ENCODE data around the gene COLQ. TPM values are rescaled to one million over a fixed set of nuclear protein-coding genes. Genes with fewer than 3 reads are reported as not detected.

COLQ gene
- total RNA-seq, 1 donor from 2014 or later, result 1.5 TPM

GRCh38 chr3:15514663-15515340 lies 6.7 kb downstream of the COLQ start:
- peaks cover 12% of the 10 kb centered on the region for H3K4me1 Mint-ChIP-seq
- Histone ChIP-seq H3K9ac (no peak overlapping the region), H3K4me1 (no peaks in the 10 kb centered on the region), H3K4me3 (no peak overlapping the region), H3K27me3 (no peaks in the 10 kb centered on the region), H3K79me2 (ENCODE audit: low read depth) (no peaks in the 10 kb centered on the region), H2AFZ (replicated peaks) (no peak overlapping the region), H3F3A (ENCODE audit: low read depth) (no peaks in the 10 kb centered on the region), H3K27ac (no peak overlapping the region), H3K4me2 (no peak overlapping the region), H4K20me1 (ENCODE audit: low read depth) (no peaks in the 10 kb centered on the region), H3K9me3 (ENCODE audit: low read depth) (no peaks in the 10 kb centered on the region), H3K36me3 (no peaks in the 10 kb centered on the region)
- TF ChIP-seq EZH2 (IDR thresholded peaks at IDR 0.05), result no peak
- no peak for TF ChIP-seq CTCF (IDR thresholded peaks at IDR 0.05)
- no peak for TF ChIP-seq EZH2phosphoT487 (IDR thresholded peaks at IDR 0.05)
- H3K9me3 Mint-ChIP-seq, result no peaks in the 10 kb centered on the region
- H3K27me3 Mint-ChIP-seq (ENCODE audit: insufficient read depth, low read depth), result no peaks in the 10 kb centered on the region
- H3K4me3 Mint-ChIP-seq, result no peak overlapping the region
- no peak for DNase-seq (ENCODE audit: low spot score)
- H3K27ac Mint-ChIP-seq, result peak overlapping the region; percentile 13
- no peaks in the 10 kb centered on the region for H3K36me3 Mint-ChIP-seq

- no peaks in the 10 kb centered on the region for H3F3A ChIP-seq (ENCODE audit: low read depth)
- no peak overlapping the region for H3K9ac ChIP-seq
- H3K27ac Mint-ChIP-seq, result peak overlapping the region; percentile 13
- DNase-seq (ENCODE audit: low spot score), result no peak
- no peaks in the 10 kb centered on the region for H3K27me3 ChIP-seq
- H3K36me3 Mint-ChIP-seq, result no peaks in the 10 kb centered on the region
- no peaks in the 10 kb centered on the region for H3K9me3 Mint-ChIP-seq
- H3K4me1 ChIP-seq, result no peaks in the 10 kb centered on the region
- H3K27ac ChIP-seq, result no peak overlapping the region
- no peaks in the 10 kb centered on the region for H3K36me3 ChIP-seq
- H3K4me3 Mint-ChIP-seq, result no peak overlapping the region
- H3K4me3 ChIP-seq, result no peak overlapping the region
- H3K9me3 ChIP-seq (ENCODE audit: low read depth), result no peaks in the 10 kb centered on the region
- H3K4me2 ChIP-seq, result no peak overlapping the region
- no peak overlapping the region for H2AFZ ChIP-seq (replicated peaks)
- no peaks in the 10 kb centered on the region for H4K20me1 ChIP-seq (ENCODE audit: low read depth)
- H3K79me2 ChIP-seq (ENCODE audit: low read depth), result no peaks in the 10 kb centered on the region
- peaks cover 2% of the 10 kb centered on the region for H3K27me3 Mint-ChIP-seq (ENCODE audit: insufficient read depth, low read depth)
- no peak for TF ChIP-seq CTCF (IDR thresholded peaks at IDR 0.05)
- no peak for TF ChIP-seq EZH2phosphoT487 (IDR thresholded peaks at IDR 0.05)
- no peak for TF ChIP-seq EZH2 (IDR thresholded peaks at IDR 0.05)
- peaks cover 12% of the 10 kb centered on the region for H3K4me1 Mint-ChIP-seq
Measured at GRCh38 chr3:15513810-15514662, 7.5 kb downstream of the COLQ start.

- H3F3A ChIP-seq (ENCODE audit: low read depth), result no peaks in the 10 kb centered on the region
- Mint-ChIP-seq H3K36me3 (no peaks in the 10 kb centered on the region), H3K27me3 (ENCODE audit: insufficient read depth, low read depth) (peaks cover 2% of the 10 kb centered on the region), H3K9me3 (no peaks in the 10 kb centered on the region), H3K4me3 (no peak overlapping the region), H3K27ac (no peak overlapping the region), H3K4me1 (peaks cover 12% of the 10 kb centered on the region)
- no peak for TF ChIP-seq EZH2phosphoT487 (IDR thresholded peaks at IDR 0.05)
- H3K27me3 ChIP-seq, result no peaks in the 10 kb centered on the region
- H3K79me2 ChIP-seq (ENCODE audit: low read depth), result no peaks in the 10 kb centered on the region
- no peaks in the 10 kb centered on the region for H4K20me1 ChIP-seq (ENCODE audit: low read depth)
- no peak for DNase-seq (ENCODE audit: low spot score)
- no peaks in the 10 kb centered on the region for H3K36me3 ChIP-seq
- no peaks in the 10 kb centered on the region for H3K4me1 ChIP-seq
- no peak overlapping the region for H3K4me2 ChIP-seq
- no peak overlapping the region for H3K27ac ChIP-seq
- no peak overlapping the region for H3K4me3 ChIP-seq
- H3K9ac ChIP-seq, result no peak overlapping the region
- H3K9me3 ChIP-seq (ENCODE audit: low read depth), result no peaks in the 10 kb centered on the region
- H2AFZ ChIP-seq (replicated peaks), result no peak overlapping the region
Measured at GRCh38 chr3:15513116-15513515, 8.4 kb downstream of the COLQ start.

- Histone ChIP-seq H3K4me1 (no peaks in the 10 kb centered on the region), H4K20me1 (ENCODE audit: low read depth) (no peaks in the 10 kb centered on the region), H3F3A (ENCODE audit: low read depth) (no peaks in the 10 kb centered on the region), H3K9me3 (ENCODE audit: low read depth) (no peaks in the 10 kb centered on the region), H3K36me3 (no peaks in the 10 kb centered on the region), H3K9ac (no peak overlapping the region), H3K79me2 (ENCODE audit: low read depth) (no peaks in the 10 kb centered on the region), H3K4me3 (no peak overlapping the region), H2AFZ (replicated peaks) (no peak overlapping the region), H3K27ac (no peak overlapping the region), H3K27me3 (no peaks in the 10 kb centered on the region), H3K4me2 (no peak overlapping the region)
- Mint-ChIP-seq H3K4me3 (no peak overlapping the region), H3K36me3 (no peaks in the 10 kb centered on the region), H3K27me3 (ENCODE audit: insufficient read depth, low read depth) (peaks cover 2% of the 10 kb centered on the region), H3K27ac (no peak overlapping the region), H3K9me3 (no peaks in the 10 kb centered on the region), H3K4me1 (peaks cover 12% of the 10 kb centered on the region)
- TF ChIP-seq EZH2 (IDR thresholded peaks at IDR 0.05) (no peak), EZH2phosphoT487 (IDR thresholded peaks at IDR 0.05) (no peak), CTCF (IDR thresholded peaks at IDR 0.05) (no peak)
- peak; percentile 34 for DNase-seq (ENCODE audit: low spot score)
Measured at GRCh38 chr3:15512166-15512565, 9.3 kb downstream of the COLQ start.

All from neural progenitor cell (in vitro differentiated cells).